Fibroblast of lung (primary cell): Measurements from ENCODE around the gene MCM3AP. TPM values are rescaled to one million over a fixed set of nuclear protein-coding genes. Genes with fewer than 3 reads are reported as not detected.

ENCODE experiments used
- DNase-seq, 2 donors: peaks; one replicate each; pipeline versions ENCODE4 v3.0.0 to v3.0.0-alpha.2; 2010; ENCODE audit warnings: low read depth in 2 of 2
- H2AFZ ChIP-seq: 2 replicates; pipeline ENCODE4 v1.5.1; 2012; ENCODE audit warnings: low read length, control low read depth, inconsistent platforms
- H3K27ac ChIP-seq: 2 replicates; pipeline ENCODE4 v1.5.1; 2011; ENCODE audit warnings: low read length, control low read depth; ENCODE audit not compliant: insufficient read depth
- H3K27me3 ChIP-seq: 2 replicates; pipeline ENCODE4 v1.5.1; 2011; ENCODE audit warnings: mild to moderate bottlenecking, low read length; ENCODE audit not compliant: control insufficient read depth, insufficient read depth
- H3K36me3 ChIP-seq: 2 replicates; pipeline ENCODE4 v1.5.1; 2011; ENCODE audit warnings: low read length; ENCODE audit not compliant: control insufficient read depth, insufficient read depth
- H3K4me1 ChIP-seq: 2 replicates; pipeline ENCODE4 v1.5.1; 2011; ENCODE audit warnings: low read length; ENCODE audit not compliant: control insufficient read depth, insufficient read depth; ENCODE audit errors: extremely low read depth
- H3K4me2 ChIP-seq: 2 replicates; pipeline ENCODE4 v1.5.1; 2011; ENCODE audit warnings: low read length, control low read depth; ENCODE audit not compliant: insufficient read depth; ENCODE audit errors: extremely low read depth
- H3K4me3 ChIP-seq, 4 experiments: fragments of 200-600 bp in 1 of 4; sonication (generic) in 1 of 4; replicated peaks in 1 of 4; 2 replicates each; pipeline ENCODE4 v1.5.1; 2011 to 2016; ENCODE audit warnings: low read length in 4 of 4, low read depth in 3 of 4, mild to moderate bottlenecking in 3 of 4, control low read depth in 2 of 4, inconsistent platforms in 1 of 4, mixed read lengths in 1 of 4; ENCODE audit not compliant: insufficient read depth in 1 of 4; ENCODE audit errors: control extremely low read depth in 1 of 4
- H3K79me2 ChIP-seq: 2 replicates; pipeline ENCODE4 v1.5.1; 2012; ENCODE audit warnings: mild to moderate bottlenecking, low read length, inconsistent platforms; ENCODE audit not compliant: control insufficient read depth, insufficient read depth
- H3K9ac ChIP-seq: 2 replicates; pipeline ENCODE4 v1.5.1; 2011; ENCODE audit warnings: mild to moderate bottlenecking, low read length, control low read depth; ENCODE audit not compliant: insufficient read depth
- H3K9me3 ChIP-seq: 2 replicates; pipeline ENCODE4 v1.5.1; 2012; ENCODE audit warnings: low read depth, low read length; ENCODE audit not compliant: control insufficient read depth, insufficient read depth
- H4K20me1 ChIP-seq: 2 replicates; pipeline ENCODE4 v1.5.1; 2011; ENCODE audit warnings: low read length; ENCODE audit not compliant: control insufficient read depth, insufficient read depth; ENCODE audit errors: extremely low read depth
- CTCF ChIP-seq, 2 donors: IDR thresholded peaks in 1 of 2; conservative IDR thresholded peaks in 1 of 2; 1 replicate in 1 of 2; 2 replicates in 1 of 2; pipeline ENCODE4 v1.5.1; 2011 to 2012; ENCODE audit warnings: low read length in 2 of 2, control low read depth in 1 of 2, inconsistent platforms in 1 of 2, low read depth in 1 of 2, mild to moderate bottlenecking in 1 of 2
- EZH2 ChIP-seq: IDR thresholded peaks from 2 replicates; pipeline ENCODE4 v1.5.1; 2012; ENCODE audit warnings: low read length, control low read depth, mild to moderate bottlenecking; ENCODE audit errors: missing control alignments
- polyA minus RNA-seq: library from RNA; depleted of rRNA, polyadenylated mRNA; stranded (reverse); fragments of >200 nt; gene quantifications from 2 replicates; pipeline ENCODE4 v1.2.3, GENCODE V29; 2011; ENCODE audit warnings: low replicate concordance
- polyA plus RNA-seq, 2 donors: library from polyadenylated mRNA; depleted of rRNA in 1 of 2; stranded (reverse) in 1 of 2; unstranded in 1 of 2; fragments of >200 nt; gene quantifications; 2 replicates each; pipeline ENCODE4 v1.2.1, GENCODE V29; 2011 to 2012; ENCODE audit warnings: missing spikeins in 1 of 2
- total RNA-seq: library from RNA; depleted of rRNA; stranded (reverse); fragments of >200 nt; gene quantifications from 2 replicates; pipeline ENCODE4 v1.2.1, GENCODE V29; 2014

The MCM3AP gene
- total RNA-seq (64.6 and 71.9 TPM in 2 replicates), polyA plus RNA-seq (40.4 and 52.4 TPM in 2 replicates), polyA minus RNA-seq (60.8 and 91.0 TPM in 2 replicates)
- 42.3 and 46.0 TPM in 2 replicates for polyA plus RNA-seq (2012)

- H3K9me3 ChIP-seq: no peaks in the 10 kb centered on the region
- H4K20me1 ChIP-seq: no peaks in the 10 kb centered on the region
- peak within 1 kb of the TSS; percentile 91 for H3K4me2 ChIP-seq
- peaks cover 3% of the 10 kb centered on the region for H3K36me3 ChIP-seq
- H3K9ac ChIP-seq: peak within 1 kb of the TSS; percentile 90
- H3K79me2 ChIP-seq: peaks cover 46% of the 10 kb centered on the region
- DNase-seq: no peak
- H3K4me3 ChIP-seq: peak within 1 kb of the TSS; percentile 63 to 99 (median 82)
- peak within 1 kb of the TSS; percentile 80 for H3K27ac ChIP-seq
- H2AFZ ChIP-seq: peak within 1 kb of the TSS; percentile 36
- H3K4me1 ChIP-seq: peaks cover 5% of the 10 kb centered on the region
- no peaks in the 10 kb centered on the region for H3K27me3 ChIP-seq
- TF ChIP-seq EZH2: no peak
- TF ChIP-seq CTCF (conservative IDR thresholded peaks at IDR 0.05 in 1 of 2, IDR thresholded peaks at IDR 0.05 in 1 of 2; ENCODE audit: low read depth in 1 of 2, low read length in 2 of 2): no peak
Measured at GRCh38 chr21:46285206-46285661, at the start of gene MCM3AP. TSS of gene MCM3AP (minus strand) at chr21:46285611. CDS start at chr21:46285286, 325 bp downstream.

- no peak overlapping the region for H3K9ac ChIP-seq
- peaks cover 11% of the 10 kb centered on the region for H3K36me3 ChIP-seq
- H3K9me3 ChIP-seq: no peaks in the 10 kb centered on the region
- H3K27me3 ChIP-seq: no peaks in the 10 kb centered on the region
- H3K4me2 ChIP-seq: no peak overlapping the region
- H3K4me1 ChIP-seq: no peaks in the 10 kb centered on the region
- no peak overlapping the region for H3K27ac ChIP-seq
- DNase-seq: no peak
- H2AFZ ChIP-seq: no peak overlapping the region
- H3K4me3 ChIP-seq: no peak overlapping the region
- H3K79me2 ChIP-seq: peaks cover 17% of the 10 kb centered on the region
- TF ChIP-seq EZH2: no peak
- TF ChIP-seq CTCF (conservative IDR thresholded peaks at IDR 0.05 in 1 of 2, IDR thresholded peaks at IDR 0.05 in 1 of 2; ENCODE audit: low read depth in 1 of 2, low read length in 2 of 2): no peak
- H4K20me1 ChIP-seq: no peaks in the 10 kb centered on the region
Measured at GRCh38 chr21:46334351-46335140, 49.1 kb upstream of the MCM3AP start.

- H3K36me3 ChIP-seq: peaks cover 5% of the 10 kb centered on the region
- no peaks in the 10 kb centered on the region for H4K20me1 ChIP-seq
- peaks cover 2% of the 10 kb centered on the region for H3K4me1 ChIP-seq
- peaks cover 44% of the 10 kb centered on the region for H3K79me2 ChIP-seq
- H3K9ac ChIP-seq: no peak overlapping the region
- no peak overlapping the region for H2AFZ ChIP-seq
- no peaks in the 10 kb centered on the region for H3K27me3 ChIP-seq
- H3K9me3 ChIP-seq: no peaks in the 10 kb centered on the region
- DNase-seq: no peak
- H3K4me3 ChIP-seq: no peak overlapping the region
- H3K27ac ChIP-seq: no peak overlapping the region
- H3K4me2 ChIP-seq: no peak overlapping the region
- TF ChIP-seq CTCF (conservative IDR thresholded peaks at IDR 0.05 in 1 of 2, IDR thresholded peaks at IDR 0.05 in 1 of 2; ENCODE audit: low read depth in 1 of 2, low read length in 2 of 2) (no peak), EZH2 (no peak)
Measured at GRCh38 chr21:46329796-46330195, 44.4 kb upstream of the MCM3AP start.
